ENCODE data around the gene GULP1. TPM values are rescaled to one million over a fixed set of nuclear protein-coding genes. Genes with fewer than 3 reads are reported as not detected.

Gene GULP1
- total RNA-seq, 2 experiments from 2014 or later = not detected

DNA sequence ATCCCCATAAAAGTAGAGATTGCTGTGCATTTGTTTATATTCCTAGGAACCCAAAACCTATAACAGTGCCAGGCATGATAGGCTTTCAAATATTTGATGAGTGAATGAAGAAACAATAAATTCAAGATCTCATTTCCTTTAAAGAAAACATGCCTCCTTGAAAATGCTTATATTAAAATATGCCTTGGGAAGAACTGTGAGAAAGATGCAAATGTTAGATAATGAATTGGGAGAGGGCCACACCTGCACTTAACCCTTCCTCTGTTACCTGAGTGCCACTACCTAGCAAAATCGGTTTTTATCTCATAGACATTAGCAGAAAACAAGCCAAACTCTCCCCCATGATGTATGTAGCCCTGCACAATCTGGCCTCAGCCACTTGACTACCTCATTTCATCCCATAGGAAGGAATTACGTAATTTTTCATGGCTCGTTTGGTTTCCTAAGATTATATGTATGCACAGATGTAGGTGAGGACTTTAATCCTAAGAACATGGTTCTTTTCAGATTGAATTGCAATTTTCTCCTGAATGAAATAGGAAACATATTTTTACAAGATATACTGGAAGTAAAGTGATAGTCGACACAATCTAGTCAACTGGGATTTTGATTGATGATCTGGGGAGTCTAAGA is 25.2 kb downstream of the GULP1 start:
- H3K4me1 Mint-ChIP-seq (ENCODE audit: low read depth) = no peaks in the 10 kb centered on the region
- H3K36me3 Mint-ChIP-seq (ENCODE audit: low read depth) = no peaks in the 10 kb centered on the region
- no peaks in the 10 kb centered on the region for H3K27me3 Mint-ChIP-seq (ENCODE audit: low read depth)
- no peaks in the 10 kb centered on the region for H3K9me3 Mint-ChIP-seq (ENCODE audit: insufficient read depth)
- no peak for ATAC-seq
- ChIA-PET POLR2A (no interaction called here), CTCF (no interaction called here)
- no peak for DNase-seq
- H3K4me3 Mint-ChIP-seq = no peak overlapping the region
- no peak overlapping the region for H3K27ac Mint-ChIP-seq

DNA sequence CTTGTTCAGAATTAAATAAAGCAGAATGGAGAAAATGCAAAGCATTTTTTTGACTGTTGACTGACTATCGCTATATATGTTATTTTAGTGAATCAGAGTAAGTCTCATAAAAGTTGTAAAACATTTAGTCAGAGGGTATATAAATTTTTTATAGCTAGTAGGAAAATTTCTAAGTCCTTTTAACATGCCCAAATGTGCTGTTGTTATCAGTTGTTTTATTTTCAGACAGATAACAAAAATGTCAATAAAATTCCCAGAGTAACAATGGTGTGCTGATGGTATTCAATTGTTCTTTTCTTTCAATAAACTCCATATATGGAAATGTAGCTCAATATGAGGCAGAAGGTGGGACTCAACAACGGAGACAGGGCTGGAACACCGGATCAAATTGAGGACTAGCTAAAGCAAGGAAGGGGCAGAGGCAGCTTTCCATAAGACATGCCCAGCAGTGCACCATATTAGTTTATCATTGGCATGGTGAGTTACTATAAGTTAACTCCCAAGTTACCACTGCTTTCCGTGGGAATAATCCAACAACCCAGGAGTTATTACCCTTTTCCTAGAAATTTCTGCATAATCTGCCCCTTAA is 26.6 kb downstream of the GULP1 start:
- Mint-ChIP-seq H3K9me3 (ENCODE audit: insufficient read depth) (no peaks in the 10 kb centered on the region), H3K27ac (no peak overlapping the region), H3K4me3 (no peak overlapping the region), H3K4me1 (ENCODE audit: low read depth) (no peaks in the 10 kb centered on the region), H3K27me3 (ENCODE audit: low read depth) (no peaks in the 10 kb centered on the region), H3K36me3 (ENCODE audit: low read depth) (no peaks in the 10 kb centered on the region)
- ChIA-PET CTCF (no interaction called here), POLR2A (no interaction called here)
- DNase-seq = no peak
- ATAC-seq = no peak

DNA sequence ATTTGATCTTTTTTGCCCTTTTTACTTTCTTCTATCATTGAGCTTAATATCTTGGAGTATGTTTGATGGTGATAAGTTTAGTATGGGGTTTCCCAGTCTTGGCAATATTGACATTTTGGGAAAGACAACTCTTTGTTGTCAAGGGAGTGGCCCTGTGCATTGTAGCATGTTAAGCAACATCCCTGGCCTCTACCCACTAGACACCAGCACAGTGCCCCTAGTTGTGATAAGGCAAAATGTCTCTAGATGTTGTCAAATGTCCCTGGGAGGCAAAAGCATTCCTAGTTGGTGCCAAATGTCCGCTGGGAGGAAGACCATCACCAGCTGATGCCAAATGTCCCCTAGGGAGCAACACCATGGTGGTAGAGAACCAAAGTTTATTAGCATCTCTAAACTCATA is 28.2 kb downstream of the GULP1 start:
- POLR2A ChIA-PET = no interaction called here
- no peak overlapping the region for H3K4me3 Mint-ChIP-seq
- H3K36me3 Mint-ChIP-seq (ENCODE audit: low read depth) = no peaks in the 10 kb centered on the region
- H3K4me1 Mint-ChIP-seq (ENCODE audit: low read depth) = no peaks in the 10 kb centered on the region
- no peaks in the 10 kb centered on the region for H3K9me3 Mint-ChIP-seq (ENCODE audit: insufficient read depth)
- CTCF ChIA-PET = no interaction called here
- H3K27me3 Mint-ChIP-seq (ENCODE audit: low read depth) = no peaks in the 10 kb centered on the region
- no peak overlapping the region for H3K27ac Mint-ChIP-seq
- ATAC-seq (no peak), DNase-seq (no peak)

DNA sequence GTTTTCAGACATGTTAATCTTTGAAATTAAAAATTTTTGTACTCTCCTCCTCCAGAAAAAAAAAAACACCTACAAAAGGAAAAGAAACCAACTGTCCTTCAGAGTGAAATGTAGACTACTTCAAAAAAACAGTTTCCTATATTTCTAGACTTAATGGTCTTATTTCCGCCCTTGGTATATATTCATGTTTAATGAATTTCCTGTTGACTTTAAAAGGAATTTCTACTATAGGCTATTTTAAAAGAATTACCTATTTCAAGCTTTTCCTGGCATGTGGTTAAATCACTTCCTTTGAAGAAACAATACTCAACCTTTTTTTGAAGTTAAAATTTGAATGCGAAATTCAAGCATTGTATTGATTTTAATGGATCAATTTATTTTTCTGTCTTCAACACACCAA is 29.2 kb downstream of the GULP1 start:
- no peaks in the 10 kb centered on the region for H3K36me3 Mint-ChIP-seq (ENCODE audit: low read depth)
- no peak overlapping the region for H3K4me3 Mint-ChIP-seq
- no peak overlapping the region for H3K27ac Mint-ChIP-seq
- no peak for DNase-seq
- H3K4me1 Mint-ChIP-seq (ENCODE audit: low read depth) = no peaks in the 10 kb centered on the region
- H3K9me3 Mint-ChIP-seq (ENCODE audit: insufficient read depth) = no peaks in the 10 kb centered on the region
- CTCF ChIA-PET = no interaction called here
- no peaks in the 10 kb centered on the region for H3K27me3 Mint-ChIP-seq (ENCODE audit: low read depth)
- no peak for ATAC-seq
- POLR2A ChIA-PET = no interaction called here

DNA sequence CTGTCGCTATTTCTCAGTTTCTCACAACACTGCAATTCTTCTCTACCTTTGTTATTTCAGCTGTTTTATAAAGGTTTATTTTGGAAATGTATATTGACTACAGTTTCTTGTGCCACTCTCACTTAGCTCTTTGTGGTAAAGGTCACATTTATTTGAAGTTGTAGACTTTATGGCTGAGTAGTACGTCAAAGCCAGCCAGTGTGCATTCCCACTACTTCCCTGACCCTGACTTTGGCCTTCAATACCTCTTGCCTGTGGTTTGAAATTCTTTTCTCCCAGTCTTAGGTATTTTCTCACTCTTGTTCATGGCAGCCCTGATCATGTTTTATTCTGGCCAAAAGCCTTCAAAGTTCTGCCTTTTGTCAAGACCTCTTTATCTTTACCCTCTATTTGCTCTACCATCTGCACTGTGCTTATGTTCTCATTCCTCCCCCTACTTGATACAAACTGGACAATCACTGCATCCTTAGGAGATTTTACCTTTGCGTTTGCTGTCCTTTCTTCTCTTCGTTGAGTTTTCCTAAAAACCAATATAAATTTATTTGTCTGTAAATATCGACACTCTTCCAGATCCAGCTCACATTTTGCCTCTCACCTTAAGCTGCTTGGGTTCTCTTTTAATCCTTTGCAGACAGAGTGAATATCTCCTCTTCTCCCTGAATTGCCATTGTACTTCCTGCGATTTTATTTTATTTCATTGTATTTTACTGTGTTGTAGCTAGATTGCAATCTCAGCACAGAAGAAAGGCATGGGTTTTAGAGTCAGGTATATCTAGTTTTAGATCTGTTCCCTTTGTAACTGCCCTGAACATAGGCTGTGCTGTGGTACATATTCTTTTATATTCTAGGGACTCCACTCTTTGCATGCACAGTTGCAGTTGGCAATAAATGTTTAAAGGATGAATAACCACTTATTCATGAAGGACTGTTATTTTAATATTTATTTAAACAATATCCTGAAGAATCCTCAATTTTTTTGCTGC is 31.2 kb downstream of the GULP1 start:
- H3K4me3 Mint-ChIP-seq = no peak overlapping the region
- H3K27ac Mint-ChIP-seq = no peak overlapping the region
- CTCF ChIA-PET = no interaction called here
- no peaks in the 10 kb centered on the region for H3K4me1 Mint-ChIP-seq (ENCODE audit: low read depth)
- H3K36me3 Mint-ChIP-seq (ENCODE audit: low read depth) = no peaks in the 10 kb centered on the region
- no peaks in the 10 kb centered on the region for H3K9me3 Mint-ChIP-seq (ENCODE audit: insufficient read depth)
- H3K27me3 Mint-ChIP-seq (ENCODE audit: low read depth) = no peaks in the 10 kb centered on the region
- POLR2A ChIA-PET = no interaction called here
- DNase-seq = no peak
- ATAC-seq = no peak

DNA sequence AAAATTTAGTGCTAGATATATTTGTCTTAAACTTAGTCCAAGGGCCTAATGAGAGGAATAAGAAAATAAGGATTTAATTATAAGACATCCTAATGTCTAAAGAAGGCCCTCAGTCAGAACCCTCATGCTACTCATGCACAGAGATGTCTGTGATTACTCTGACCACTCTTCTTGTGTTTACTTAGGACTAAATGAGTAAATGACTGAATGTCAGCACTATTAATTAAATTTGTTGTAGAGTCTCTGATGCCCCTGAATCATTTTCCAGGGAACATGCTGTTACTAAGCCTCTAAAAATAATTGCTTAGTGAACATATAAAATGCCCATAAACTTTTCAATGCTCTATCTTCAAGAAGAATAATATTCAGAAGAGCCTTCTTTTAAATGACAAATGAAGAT is 32.4 kb downstream of the GULP1 start:
- H3K36me3 Mint-ChIP-seq (ENCODE audit: low read depth) = no peaks in the 10 kb centered on the region
- ATAC-seq = no peak
- H3K27ac Mint-ChIP-seq = no peak overlapping the region
- no peak overlapping the region for H3K4me3 Mint-ChIP-seq
- no peak for DNase-seq
- POLR2A ChIA-PET = no interaction called here
- no peaks in the 10 kb centered on the region for H3K9me3 Mint-ChIP-seq (ENCODE audit: insufficient read depth)
- H3K27me3 Mint-ChIP-seq (ENCODE audit: low read depth) = no peaks in the 10 kb centered on the region
- CTCF ChIA-PET = no interaction called here
- no peaks in the 10 kb centered on the region for H3K4me1 Mint-ChIP-seq (ENCODE audit: low read depth)

DNA sequence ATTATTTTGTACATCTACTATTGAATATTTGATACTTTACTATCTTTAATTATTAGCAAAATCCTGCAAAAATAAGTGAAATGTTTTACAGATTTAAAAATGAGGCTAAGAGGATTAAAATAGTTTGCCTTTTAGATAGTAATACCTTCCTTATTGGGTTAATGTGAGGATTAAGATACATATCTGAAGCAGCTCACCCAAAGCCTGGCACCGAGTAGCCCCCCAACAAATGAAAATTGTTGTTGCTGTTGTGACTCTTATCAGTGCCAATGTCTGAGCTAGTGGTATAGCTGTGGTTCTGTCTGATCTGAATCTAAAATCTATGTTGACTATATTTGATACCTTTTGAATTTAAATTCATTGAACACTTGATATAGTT is 34.6 kb downstream of the GULP1 start:
- no peak for DNase-seq
- H3K36me3 Mint-ChIP-seq (ENCODE audit: low read depth) = no peaks in the 10 kb centered on the region
- CTCF ChIA-PET = no interaction called here
- no peaks in the 10 kb centered on the region for H3K9me3 Mint-ChIP-seq (ENCODE audit: insufficient read depth)
- H3K4me3 Mint-ChIP-seq = no peak overlapping the region
- POLR2A ChIA-PET = no interaction called here
- no peaks in the 10 kb centered on the region for H3K27me3 Mint-ChIP-seq (ENCODE audit: low read depth)
- no peak overlapping the region for H3K27ac Mint-ChIP-seq
- no peaks in the 10 kb centered on the region for H3K4me1 Mint-ChIP-seq (ENCODE audit: low read depth)
- no peak for ATAC-seq

DNA sequence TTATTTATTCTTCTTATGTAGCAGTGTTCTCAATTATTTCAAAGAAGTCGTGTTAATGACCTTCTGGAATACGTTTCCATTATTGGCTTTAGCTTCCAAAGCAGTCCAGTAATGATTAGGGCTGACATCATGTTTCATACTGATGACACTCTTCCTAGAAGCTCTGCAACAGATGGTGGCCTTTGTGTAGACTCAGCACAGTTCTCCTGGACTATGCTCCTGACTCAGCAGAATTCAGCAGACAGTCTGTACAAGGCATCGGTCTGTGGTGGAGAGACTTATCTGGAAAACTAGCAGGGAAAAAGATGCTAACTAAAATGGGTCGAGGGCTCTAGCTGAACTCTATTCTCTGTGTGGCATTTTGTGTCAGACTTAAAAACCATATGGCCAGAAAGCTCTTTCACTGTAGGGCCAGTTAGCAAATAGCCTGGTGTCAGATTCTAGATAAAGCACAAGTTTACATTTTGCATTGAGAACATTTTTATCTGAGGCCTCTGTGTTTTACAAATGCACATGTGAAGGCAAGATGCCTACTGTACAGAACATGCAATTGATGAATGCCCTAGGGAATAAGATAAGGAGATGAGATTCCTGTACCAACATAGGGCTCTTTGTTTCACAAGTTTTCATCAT is 35.1 kb downstream of the GULP1 start:
- no peak overlapping the region for H3K4me3 Mint-ChIP-seq
- H3K9me3 Mint-ChIP-seq (ENCODE audit: insufficient read depth) = no peaks in the 10 kb centered on the region
- H3K27ac Mint-ChIP-seq = no peak overlapping the region
- no peaks in the 10 kb centered on the region for H3K4me1 Mint-ChIP-seq (ENCODE audit: low read depth)
- no peak for DNase-seq
- CTCF ChIA-PET = no interaction called here
- POLR2A ChIA-PET = no interaction called here
- no peaks in the 10 kb centered on the region for H3K36me3 Mint-ChIP-seq (ENCODE audit: low read depth)
- H3K27me3 Mint-ChIP-seq (ENCODE audit: low read depth) = no peaks in the 10 kb centered on the region
- ATAC-seq = no peak

DNA sequence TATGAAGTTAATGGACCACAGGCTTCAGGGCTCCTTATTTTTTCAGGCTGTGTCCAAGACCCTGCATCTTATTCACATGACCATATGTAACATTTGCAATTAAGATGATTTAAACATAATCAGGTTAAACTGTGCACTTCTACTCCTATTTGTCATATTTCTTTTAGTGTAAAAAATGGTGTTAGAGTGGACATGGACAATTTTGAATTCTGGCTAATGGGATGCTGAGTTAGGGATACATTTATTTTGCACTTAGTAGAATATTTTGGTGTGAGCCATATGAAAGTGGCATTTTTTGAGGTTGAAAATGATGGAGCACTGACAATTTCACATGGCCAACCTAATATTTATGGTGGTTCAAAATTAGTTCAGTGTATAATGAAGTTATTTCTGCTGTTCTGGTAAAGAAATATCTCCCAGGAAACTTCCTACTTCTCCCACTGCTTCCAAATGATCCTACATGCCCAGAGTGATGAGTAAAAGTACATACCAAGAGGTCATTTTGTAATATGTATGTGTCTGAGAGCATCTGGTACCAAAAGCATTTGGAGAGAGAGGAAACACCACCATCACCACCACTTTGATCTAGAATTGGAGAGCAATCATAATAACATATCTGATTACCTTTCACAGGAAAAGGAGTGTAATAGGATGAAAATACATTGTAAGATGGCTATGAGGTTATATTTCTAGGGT is 36.0 kb downstream of the GULP1 start:
- no peak for ATAC-seq
- no peak for DNase-seq
- CTCF ChIA-PET = no interaction called here
- POLR2A ChIA-PET = no interaction called here
- no peaks in the 10 kb centered on the region for H3K27me3 Mint-ChIP-seq (ENCODE audit: low read depth)
- no peaks in the 10 kb centered on the region for H3K36me3 Mint-ChIP-seq (ENCODE audit: low read depth)
- H3K27ac Mint-ChIP-seq = no peak overlapping the region
- H3K4me3 Mint-ChIP-seq = no peak overlapping the region
- H3K9me3 Mint-ChIP-seq (ENCODE audit: insufficient read depth) = no peaks in the 10 kb centered on the region
- no peaks in the 10 kb centered on the region for H3K4me1 Mint-ChIP-seq (ENCODE audit: low read depth)

DNA sequence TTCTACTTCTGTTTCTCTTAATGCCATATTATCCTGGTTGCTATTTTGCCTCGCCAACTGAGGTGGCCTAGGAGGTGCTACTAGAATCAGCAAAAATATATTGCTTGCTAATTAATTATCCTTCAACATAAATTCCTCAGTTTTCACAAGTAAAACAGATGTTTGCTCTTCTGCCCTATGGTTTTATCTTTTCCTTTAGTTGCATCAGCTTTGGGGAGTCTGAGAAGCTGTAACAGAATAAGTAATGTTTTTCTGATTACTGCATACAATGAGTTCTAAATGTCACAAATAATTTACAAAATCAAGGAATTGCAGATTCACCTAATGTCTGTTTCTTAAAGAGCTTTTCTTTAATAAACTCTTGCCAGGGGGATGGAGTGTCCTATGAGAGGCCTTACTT is 36.7 kb downstream of the GULP1 start:
- DNase-seq = no peak
- Mint-ChIP-seq H3K9me3 (ENCODE audit: insufficient read depth) (no peaks in the 10 kb centered on the region), H3K27me3 (ENCODE audit: low read depth) (no peaks in the 10 kb centered on the region), H3K4me1 (ENCODE audit: low read depth) (no peaks in the 10 kb centered on the region), H3K36me3 (ENCODE audit: low read depth) (no peaks in the 10 kb centered on the region), H3K27ac (no peak overlapping the region), H3K4me3 (no peak overlapping the region)
- no peak for ATAC-seq
- ChIA-PET CTCF (no interaction called here), POLR2A (no interaction called here)

DNA sequence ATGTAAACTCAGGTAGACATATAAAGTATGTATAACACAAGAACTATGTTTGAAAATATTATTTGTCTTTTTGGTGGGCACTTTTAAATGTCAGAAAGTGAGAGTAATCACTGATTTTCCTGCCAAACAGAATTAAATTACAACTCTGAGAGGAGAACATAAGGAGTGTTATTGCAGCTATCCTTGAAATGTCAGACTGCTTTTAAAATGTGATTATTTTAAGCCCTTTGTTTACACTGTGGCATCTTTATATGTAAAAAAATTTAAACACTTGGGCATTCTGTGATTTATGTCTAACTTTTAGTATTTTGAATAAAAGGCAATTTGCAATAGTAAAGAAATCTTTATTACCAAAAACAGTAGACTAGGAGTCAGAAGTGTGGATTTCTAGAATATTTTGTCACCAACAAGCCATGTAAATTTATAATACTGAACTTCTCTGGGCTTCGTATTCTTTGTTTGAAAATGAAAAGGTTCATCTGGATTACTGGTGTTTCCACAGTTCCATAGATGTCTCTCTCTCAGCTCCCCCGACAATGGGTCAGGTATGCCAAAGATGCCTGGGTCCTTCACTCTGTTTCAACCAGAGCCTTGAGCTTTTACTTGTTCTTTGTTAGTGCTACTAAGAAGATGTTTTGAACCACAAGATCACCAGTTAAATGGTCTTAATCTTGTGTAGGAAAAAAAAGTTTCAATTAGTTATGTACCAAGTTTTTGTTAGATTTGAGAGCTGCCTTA is 38.8 kb downstream of the GULP1 start:
- Mint-ChIP-seq H3K4me3 (no peak overlapping the region), H3K27me3 (ENCODE audit: low read depth) (no peaks in the 10 kb centered on the region), H3K36me3 (ENCODE audit: low read depth) (no peaks in the 10 kb centered on the region), H3K4me1 (ENCODE audit: low read depth) (no peaks in the 10 kb centered on the region), H3K9me3 (ENCODE audit: insufficient read depth) (no peaks in the 10 kb centered on the region), H3K27ac (no peak overlapping the region)
- ChIA-PET POLR2A (no interaction called here), CTCF (no interaction called here)
- DNase-seq (no peak), ATAC-seq (no peak)
